Activated CD8-positive, alpha-beta T cell treated with anti-CD3 and anti-CD28 coated beads for 36 hours (primary cell): ENCODE data around the gene COX8C. TPM values are rescaled to one million over a fixed set of nuclear protein-coding genes. Genes with fewer than 3 reads are reported as not detected.

Experiments
- total RNA-seq, 2 experiments: library from RNA; stranded (reverse); gene quantifications; one replicate each; pipeline ENCODE4 v1.2.3, GENCODE V29; 2021

The COX8C gene
- total RNA-seq, 2 experiments from 2014 or later = not detected

Other genes starting within 250 kb of the COX8C start
- 10 to 100 TPM; 78.5 to 83.5 TPM for gene ITPK1, start 231.3 kb upstream of the COX8C start, total RNA-seq
- gene MOAP1, start 162.3 kb upstream of the COX8C start, total RNA-seq = 10 to 100 TPM; 19.1 to 19.6 TPM
- gene LYSET, start 161.9 kb upstream of the COX8C start, total RNA-seq = 10 to 100 TPM; 13.6 to 15.5 TPM
- 10 to 100 TPM; 15.6 to 16.8 TPM for gene GON7, start 140.1 kb upstream of the COX8C start, total RNA-seq
- gene UBR7, start 139.9 kb upstream of the COX8C start, total RNA-seq = 10 to 100 TPM; 38.5 to 39.7 TPM
- 10 to 100 TPM in 1 of 2 experiments, 1 to 10 TPM in 1; 8.7 to 12.6 TPM for gene BTBD7, start 14.1 kb upstream of the COX8C start, total RNA-seq
- under 1 TPM; 0.04 to 0.05 TPM for gene UNC79, start 83.8 kb downstream of the COX8C start, total RNA-seq